ENCODE measurements around the gene SOX1. TPM values are rescaled to one million over a fixed set of nuclear protein-coding genes. Genes with fewer than 3 reads are reported as not detected.

Gene SOX1
- total RNA-seq, 1 donor = not detected

DNA sequence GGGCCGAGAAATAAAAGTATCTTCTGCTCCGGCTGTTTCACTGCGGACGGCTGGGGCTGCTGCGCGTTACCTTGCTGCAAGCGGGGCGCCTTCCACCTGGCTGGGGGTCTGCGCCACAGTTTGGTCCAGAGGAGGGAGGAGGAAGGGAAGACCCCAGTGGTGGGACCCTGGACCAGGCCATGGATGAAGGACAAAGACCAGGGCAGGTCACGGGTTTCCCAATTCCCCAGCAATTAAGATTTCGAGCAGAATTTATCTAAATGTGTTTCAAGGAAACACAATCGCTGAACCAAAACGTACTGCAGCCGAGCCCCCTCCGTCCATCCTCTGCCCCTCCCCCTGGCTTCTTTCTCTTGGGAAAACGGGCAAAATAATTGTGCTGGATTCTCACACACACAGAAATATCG lies 2.9 kb downstream of the SOX1 start:
- TF ChIP-seq, protein P1, sequence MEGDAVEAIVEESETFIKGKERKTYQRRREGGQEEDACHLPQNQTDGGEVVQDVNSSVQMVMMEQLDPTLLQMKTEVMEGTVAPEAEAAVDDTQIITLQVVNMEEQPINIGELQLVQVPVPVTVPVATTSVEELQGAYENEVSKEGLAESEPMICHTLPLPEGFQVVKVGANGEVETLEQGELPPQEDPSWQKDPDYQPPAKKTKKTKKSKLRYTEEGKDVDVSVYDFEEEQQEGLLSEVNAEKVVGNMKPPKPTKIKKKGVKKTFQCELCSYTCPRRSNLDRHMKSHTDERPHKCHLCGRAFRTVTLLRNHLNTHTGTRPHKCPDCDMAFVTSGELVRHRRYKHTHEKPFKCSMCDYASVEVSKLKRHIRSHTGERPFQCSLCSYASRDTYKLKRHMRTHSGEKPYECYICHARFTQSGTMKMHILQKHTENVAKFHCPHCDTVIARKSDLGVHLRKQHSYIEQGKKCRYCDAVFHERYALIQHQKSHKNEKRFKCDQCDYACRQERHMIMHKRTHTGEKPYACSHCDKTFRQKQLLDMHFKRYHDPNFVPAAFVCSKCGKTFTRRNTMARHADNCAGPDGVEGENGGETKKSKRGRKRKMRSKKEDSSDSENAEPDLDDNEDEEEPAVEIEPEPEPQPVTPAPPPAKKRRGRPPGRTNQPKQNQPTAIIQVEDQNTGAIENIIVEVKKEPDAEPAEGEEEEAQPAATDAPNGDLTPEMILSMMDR (IDR thresholded peaks at IDR 0.05; ENCODE audit: insufficient read depth, low read depth, low read length) = no peak
- DNase-seq (ENCODE audit: low read depth) = no peak
- H3K4me3 ChIP-seq (ENCODE audit: low read depth, low read length) = no peak overlapping the region

DNA sequence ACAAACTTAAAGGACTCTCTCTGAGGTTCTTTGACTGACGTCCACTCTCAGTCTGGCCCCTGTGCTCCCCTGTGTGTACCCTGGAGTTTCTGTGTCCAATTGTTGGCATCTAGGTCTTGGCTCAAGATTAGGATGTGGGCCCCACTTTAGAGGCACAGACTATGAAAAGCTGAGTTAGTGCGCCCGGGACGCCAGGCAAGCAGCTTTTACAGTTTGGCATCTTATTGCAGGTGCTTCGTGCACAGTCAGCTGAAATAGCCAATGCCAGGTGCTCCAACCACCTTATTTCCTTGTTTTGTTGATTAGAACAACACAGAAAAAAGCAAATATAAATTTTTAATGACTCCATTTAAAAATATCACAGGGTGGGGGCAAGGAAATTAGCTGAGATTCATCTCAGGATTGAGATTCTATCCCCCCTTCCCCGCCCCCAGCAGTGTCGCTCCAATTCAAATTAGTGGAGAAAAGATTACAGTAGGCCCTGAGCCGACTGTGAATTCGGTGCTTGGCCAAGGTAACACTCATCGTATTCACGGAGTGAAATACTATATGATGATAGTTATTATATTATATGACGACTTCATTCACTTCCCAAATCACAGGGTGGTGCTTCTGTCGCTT lies 4.3 kb downstream of the SOX1 start:
- no peak overlapping the region for H3K4me3 ChIP-seq (ENCODE audit: low read depth, low read length)
- no peak for DNase-seq (ENCODE audit: low read depth)
- TF ChIP-seq, protein P1 (IDR thresholded peaks at IDR 0.05; ENCODE audit: insufficient read depth, low read depth, low read length) = no peak

DNA sequence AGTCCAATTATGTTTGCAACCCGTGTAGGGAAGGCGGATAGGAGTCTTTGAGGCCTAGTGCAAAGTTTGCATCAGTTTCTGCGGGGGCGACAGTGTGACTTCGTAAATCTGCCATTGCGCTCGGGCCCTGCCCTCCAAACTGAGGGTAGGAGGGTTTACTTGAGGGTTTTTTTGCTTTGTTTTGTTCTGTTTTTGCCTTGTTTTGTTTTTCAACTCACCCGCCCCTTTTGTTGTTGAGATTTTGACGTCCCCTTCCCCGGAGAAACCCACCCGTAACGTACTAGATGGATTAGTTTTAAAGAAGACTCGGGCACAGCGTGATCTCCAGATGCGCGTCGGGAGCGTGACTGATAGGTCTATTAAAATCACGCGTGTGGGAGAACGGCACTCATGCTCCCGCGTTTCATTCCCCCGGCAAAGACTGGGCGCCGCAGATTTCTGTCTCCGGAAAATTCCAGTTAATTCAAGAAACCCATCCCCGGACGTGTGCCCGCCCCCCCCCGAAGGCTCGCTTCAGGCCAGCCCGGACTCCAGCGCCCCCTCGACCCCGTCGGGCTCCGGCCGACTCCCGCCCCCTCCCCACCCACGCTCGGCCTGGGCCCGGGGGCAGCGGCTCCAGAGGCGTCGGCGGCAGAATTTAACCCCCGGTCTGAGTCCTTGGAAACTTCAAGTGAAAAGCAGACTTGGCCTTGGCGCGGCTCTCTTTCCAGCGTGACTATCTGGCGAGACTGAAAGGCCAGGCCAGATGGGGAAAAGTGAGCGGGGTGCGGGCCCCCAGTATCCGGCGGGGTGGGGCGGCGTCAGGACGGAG lies 5.0 kb downstream of the SOX1 start:
- TF ChIP-seq, protein P1 (IDR thresholded peaks at IDR 0.05; ENCODE audit: insufficient read depth, low read depth, low read length) = no peak
- DNase-seq (ENCODE audit: low read depth) = no peak
- H3K4me3 ChIP-seq (ENCODE audit: low read depth, low read length) = no peak overlapping the region

DNA sequence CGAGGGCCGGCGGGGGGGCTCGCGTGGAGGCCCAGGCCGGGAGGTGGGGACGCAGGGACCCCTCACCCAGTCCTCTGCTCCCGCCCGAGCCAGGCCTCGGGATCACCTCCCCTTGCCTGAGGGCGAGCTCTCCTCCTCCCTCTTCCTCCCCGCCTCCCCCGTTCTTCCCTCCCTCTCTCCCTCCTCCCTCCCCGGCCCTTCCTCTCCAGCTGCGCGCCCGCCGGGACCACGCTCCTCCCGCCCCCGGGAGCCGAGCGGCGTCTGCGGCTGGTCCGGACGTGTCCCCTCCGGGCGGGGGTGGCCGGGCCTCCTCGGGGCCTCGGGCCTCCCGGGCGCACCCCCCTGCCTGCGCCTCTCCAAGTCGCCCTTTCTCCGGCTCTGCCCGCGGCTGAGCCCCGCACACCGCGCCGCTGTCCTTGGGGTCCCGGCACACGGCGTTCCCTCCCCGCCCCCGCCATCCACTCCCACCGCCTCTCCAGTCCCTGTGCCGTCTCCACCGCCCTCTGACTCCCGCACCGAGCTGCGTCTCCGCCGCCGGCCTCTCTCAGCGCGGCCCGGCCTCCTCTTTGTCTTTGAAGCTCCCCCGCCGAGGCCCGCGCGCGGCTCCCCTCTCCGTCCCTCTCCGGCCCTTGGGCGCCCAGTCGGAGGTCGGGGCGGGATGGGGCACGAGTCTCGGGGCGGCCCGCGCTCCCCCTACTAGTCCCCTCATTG lies 5.7 kb downstream of the SOX1 start:
- no peak for DNase-seq (ENCODE audit: low read depth)
- H3K4me3 ChIP-seq (ENCODE audit: low read depth, low read length) = no peak overlapping the region
- TF ChIP-seq, protein P1 (IDR thresholded peaks at IDR 0.05; ENCODE audit: insufficient read depth, low read depth, low read length) = no peak

DNA sequence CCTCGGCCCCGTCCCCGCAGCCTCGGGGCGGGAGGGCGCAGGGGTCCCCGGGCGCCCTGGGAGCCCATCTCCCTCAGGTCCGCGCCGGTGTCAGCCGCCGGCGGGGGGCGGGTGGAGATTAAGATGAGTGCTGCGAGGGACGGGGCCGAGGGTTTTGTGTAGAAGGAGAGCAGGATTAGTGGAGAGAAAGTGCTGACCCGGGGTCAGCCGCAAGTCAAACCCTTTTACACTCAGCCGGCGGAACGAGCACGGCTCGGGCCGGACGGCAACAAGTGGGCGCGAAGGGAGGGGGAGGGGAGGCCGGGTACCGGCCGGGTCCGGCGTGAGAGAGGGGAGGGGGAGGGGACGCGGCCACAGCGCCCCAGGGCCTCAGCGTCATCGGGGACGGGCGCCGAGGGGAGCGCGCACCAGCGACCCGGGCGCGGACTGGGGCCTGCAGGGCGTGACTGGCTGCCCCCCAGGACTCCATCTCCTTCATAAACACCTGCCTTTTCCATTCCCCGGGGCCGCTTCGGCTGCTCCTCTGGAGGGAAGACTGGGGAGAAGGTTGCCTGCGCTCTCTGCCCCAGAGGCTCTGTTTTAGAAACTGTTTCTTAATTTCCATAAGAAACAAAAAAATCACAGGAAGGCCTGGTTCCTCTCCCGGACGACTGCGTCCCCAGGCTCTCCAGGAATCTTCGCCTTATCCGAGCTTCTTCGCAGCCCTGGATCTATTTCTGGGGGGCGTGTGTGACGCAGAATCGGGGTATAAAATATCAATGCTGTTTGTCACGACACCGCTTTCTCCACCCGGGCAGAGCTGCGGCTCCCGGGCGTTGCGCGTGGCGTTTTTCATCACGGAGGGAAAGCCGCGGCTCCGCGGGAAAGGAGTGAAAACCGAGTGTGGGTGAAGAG lies 6.5 kb downstream of the SOX1 start:
- no peak for DNase-seq (ENCODE audit: low read depth)
- TF ChIP-seq, protein P1 (IDR thresholded peaks at IDR 0.05; ENCODE audit: insufficient read depth, low read depth, low read length) = no peak

More for the DNA sequence above, 6.5 kb downstream of the SOX1 start:
- H3K4me3 ChIP-seq (ENCODE audit: low read depth, low read length) = no peak overlapping the region
